ENCODE measurements around the gene FPR2. TPM values are rescaled to one million over a fixed set of nuclear protein-coding genes. Genes with fewer than 3 reads are reported as not detected.

FPR2 gene
- total RNA-seq, 1 experiment from 2014 or later, result not detected

- no peak overlapping the region for H3K4me3 ChIP-seq (ENCODE audit: insufficient read depth, low read depth, low read length)
- H3K27me3 ChIP-seq (ENCODE audit: control insufficient read depth, insufficient read depth, low read length), result no peaks in the 10 kb centered on the region
- no peaks in the 10 kb centered on the region for H3K36me3 ChIP-seq (replicated peaks; ENCODE audit: control insufficient read depth, insufficient read depth, low read length)
- DNase-seq, result no peak
Observed at GRCh38 chr19:51820011-51820410, 59.0 kb downstream of the FPR2 start.

Other genes starting within 250 kb of the FPR2 start
- gene SIGLEC6, start 229.5 kb upstream of the FPR2 start, total RNA-seq (2014; rRNA removed; shearing (Covaris generic)), result not detected in 2 replicates
- 2.4 and 3.0 TPM in 2 replicates for gene ZNF175, start 189.9 kb upstream of the FPR2 start, total RNA-seq (2014; rRNA removed; shearing (Covaris generic))
- not detected in 2 replicates for gene SIGLEC5, start 130.8 kb upstream of the FPR2 start, total RNA-seq (2014; rRNA removed; shearing (Covaris generic))
- gene SIGLEC14, start 114.4 kb upstream of the FPR2 start, total RNA-seq (2014; rRNA removed; shearing (Covaris generic)), result not detected in 2 replicates
- gene SPACA6, start 67.8 kb upstream of the FPR2 start, total RNA-seq (2014; rRNA removed; shearing (Covaris generic)), result 6.3 and 15.0 TPM in 2 replicates
- 0.37 TPM in 1 of 2 replicates, not detected in the other for gene HAS1, start 37.2 kb upstream of the FPR2 start, total RNA-seq (2014; rRNA removed; shearing (Covaris generic))
- not detected in 2 replicates for gene FPR1, start 9.3 kb upstream of the FPR2 start, total RNA-seq (2014; rRNA removed; shearing (Covaris generic))
- gene FPR3, start 34.0 kb downstream of the FPR2 start, total RNA-seq (2014; rRNA removed; shearing (Covaris generic)), result not detected in 2 replicates
- gene ZNF577, start 126.8 kb downstream of the FPR2 start, total RNA-seq (2014; rRNA removed; shearing (Covaris generic)), result 6.5 and 15.0 TPM in 2 replicates
- gene ZNF649, start 143.8 kb downstream of the FPR2 start, total RNA-seq (2014; rRNA removed; shearing (Covaris generic)), result 8.3 and 17.0 TPM in 2 replicates
- gene ZNF613, start 166.3 kb downstream of the FPR2 start, total RNA-seq (2014; rRNA removed; shearing (Covaris generic)), result 7.9 and 8.6 TPM in 2 replicates
- 0.15 and 0.28 TPM in 2 replicates for gene ZNF350, start 225.7 kb downstream of the FPR2 start, total RNA-seq (2014; rRNA removed; shearing (Covaris generic))
- gene ZNF615, start 247.0 kb downstream of the FPR2 start, total RNA-seq (2014; rRNA removed; shearing (Covaris generic)), result 0.80 and 1.4 TPM in 2 replicates